Left cardiac atrium (tissue), 4 donors: ENCODE data around the gene GALNT9. TPM values are rescaled to one million over a fixed set of nuclear protein-coding genes. Genes with fewer than 3 reads are reported as not detected.
"Not testable (repeated sequence)": the region's sequence is repeated elsewhere in the genome, so short reads cannot be mapped to it uniquely, and the experiment has no call there.

Source experiments
- ATAC-seq, 2 donors: fragments of 200-7000 bp; cut with Tn5 transposase; one replicate each; pipeline ENCODE4 v1.9.1; 2020; ENCODE audit warnings: mild to moderate bottlenecking in 2 of 2, moderate library complexity in 2 of 2
- DNase-seq: peaks from one replicate; pipeline ENCODE4 v3.0.0-alpha.2; 2020
- intact Hi-C, 2 donors: fragments of 100-400 bp; cut with DNase I; formaldehyde crosslinking; loops; one replicate each; pipeline versions ENCODE4 v1.14.1 to v1.15.1; 2022 to 2023
- total RNA-seq, 2 donors: library from RNA; stranded (reverse); fragmentation: NEBNext Ultra II Directional; extraction: Animal tissue kit (Norgen Biotek cat#: 25700); gene quantifications; one replicate each; pipeline ENCODE4 v1.2.1, GENCODE V29; 2021
- donor health status: DM: no; HTN: yes; CAD: no.
- donor health status: DM: no; HTN: yes; CAD: no; lungs with severe emphysema.
- donor health status: DM: yes; HTN: yes; CAD: no.
- donor health status: Dilated cardiomyopathy.

Gene GALNT9
- total RNA-seq, 2 donors from 2014 or later, result 2.6 to 2.7 TPM

- ATAC-seq, result no peak
- intact Hi-C loops, result no loop called here
- peak; percentile 5 for DNase-seq
Observed at GRCh38 chr12:132305560-132305966, 23.8 kb downstream of the GALNT9 start.

- intact Hi-C loops, DNase-seq, ATAC-seq: not testable (repeated sequence)
Observed at GRCh38 chr12:132304866-132305265, 24.5 kb downstream of the GALNT9 start.

- intact Hi-C loops, DNase-seq, ATAC-seq: not testable (repeated sequence)
Observed at GRCh38 chr12:132303853-132304373, 25.5 kb downstream of the GALNT9 start.

- DNase-seq (peak; percentile 19), ATAC-seq (no peak)
- intact Hi-C loops, result no loop called here
Observed at GRCh38 chr12:132302466-132303358, 26.7 kb downstream of the GALNT9 start.

- peak; percentile 15 for DNase-seq
- intact Hi-C loops, result no loop called here
- ATAC-seq, result no peak
Observed at GRCh38 chr12:132300789-132301722, 28.3 kb downstream of the GALNT9 start.

GRCh38 chr12:132296063-132296462, 33.3 kb downstream of the GALNT9 start:
- no peak for ATAC-seq

GRCh38 chr12:132295561-132295960, 33.8 kb downstream of the GALNT9 start:
- DNase-seq, result peak; percentile 3
- ATAC-seq, intact Hi-C loops: not testable (repeated sequence)

More at GRCh38 chr12:132296063-132296462, 33.3 kb downstream of the GALNT9 start:
- intact Hi-C loops, result no loop called here
- DNase-seq, result peak; percentile 8

- intact Hi-C loops, result no loop called here
- peak; percentile 14 for DNase-seq
- no peak for ATAC-seq
Observed at GRCh38 chr12:132295101-132295526, 34.3 kb downstream of the GALNT9 start.

GRCh38 chr12:132294121-132295034, 35.0 kb downstream of the GALNT9 start:
- DNase-seq (peak; percentile 10), ATAC-seq (no peak)
- intact Hi-C loops, result no loop called here

GRCh38 chr12:132292328-132293319, 36.8 kb downstream of the GALNT9 start:
- DNase-seq (peak; percentile 9), ATAC-seq (no peak)
- intact Hi-C loops, result no loop called here

GRCh38 chr12:132291402-132292175, 37.8 kb downstream of the GALNT9 start:
- ATAC-seq (no peak), DNase-seq (peak; percentile 7)
- intact Hi-C loops, result no loop called here

- DNase-seq (no peak), ATAC-seq (no peak)
- intact Hi-C loops, result no loop called here
Observed at GRCh38 chr12:132290203-132290540, 39.2 kb downstream of the GALNT9 start.

GRCh38 chr12:132289356-132290202, 39.8 kb downstream of the GALNT9 start:
- ATAC-seq, result no peak
- DNase-seq, result peak; percentile 14
- intact Hi-C loops, result no loop called here

GRCh38 chr12:132288516-132289215, 40.7 kb downstream of the GALNT9 start:
- intact Hi-C loops, result no loop called here
- DNase-seq, result peak; percentile 17
- ATAC-seq, result no peak
